GM23338 (cell line): Measurements from ENCODE around the gene ZNF775.

Experiments used
- POLR2AphosphoS5 ChIP-seq: IDR thresholded peaks from 2 replicates; pipeline ENCODE4 v1.6.1; 2016; ENCODE audit warnings: antibody characterized with exemption, low read depth
- TF ChIP-seq, protein P1 (sequence below), 2 experiments: fragments of 200-600 bp in 1 of 2; sonication (generic) in 1 of 2; conservative IDR thresholded peaks; 2 replicates each; pipeline versions ENCODE4 v1.5.1 to v1.6.1; 2016 to 2017; ENCODE audit warnings: antibody characterized with exemption in 2 of 2, low read depth in 2 of 2, mild to moderate bottlenecking in 2 of 2, moderate library complexity in 1 of 2

DNA sequence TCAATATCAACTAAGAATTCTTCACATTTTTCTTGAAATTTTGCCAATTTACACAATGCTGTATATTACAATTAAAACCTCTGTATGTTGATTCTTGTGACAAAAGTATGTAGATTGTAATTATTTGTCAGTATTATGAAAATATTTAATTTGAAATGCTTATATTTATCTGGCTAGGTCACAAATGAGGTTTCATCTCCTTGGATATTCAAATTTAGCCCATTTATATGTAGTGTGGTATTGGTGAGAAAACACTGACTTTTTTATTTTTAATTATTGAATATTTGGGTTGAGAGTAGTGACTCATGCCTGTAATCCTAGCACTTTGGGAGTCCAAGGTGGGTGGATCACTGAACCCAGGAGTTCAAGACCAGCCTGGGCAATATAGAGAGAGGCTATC lies 34.8 kb upstream of the ZNF775 start:
- TF ChIP-seq POLR2AphosphoS5 = no peak
- TF ChIP-seq, protein P1, sequence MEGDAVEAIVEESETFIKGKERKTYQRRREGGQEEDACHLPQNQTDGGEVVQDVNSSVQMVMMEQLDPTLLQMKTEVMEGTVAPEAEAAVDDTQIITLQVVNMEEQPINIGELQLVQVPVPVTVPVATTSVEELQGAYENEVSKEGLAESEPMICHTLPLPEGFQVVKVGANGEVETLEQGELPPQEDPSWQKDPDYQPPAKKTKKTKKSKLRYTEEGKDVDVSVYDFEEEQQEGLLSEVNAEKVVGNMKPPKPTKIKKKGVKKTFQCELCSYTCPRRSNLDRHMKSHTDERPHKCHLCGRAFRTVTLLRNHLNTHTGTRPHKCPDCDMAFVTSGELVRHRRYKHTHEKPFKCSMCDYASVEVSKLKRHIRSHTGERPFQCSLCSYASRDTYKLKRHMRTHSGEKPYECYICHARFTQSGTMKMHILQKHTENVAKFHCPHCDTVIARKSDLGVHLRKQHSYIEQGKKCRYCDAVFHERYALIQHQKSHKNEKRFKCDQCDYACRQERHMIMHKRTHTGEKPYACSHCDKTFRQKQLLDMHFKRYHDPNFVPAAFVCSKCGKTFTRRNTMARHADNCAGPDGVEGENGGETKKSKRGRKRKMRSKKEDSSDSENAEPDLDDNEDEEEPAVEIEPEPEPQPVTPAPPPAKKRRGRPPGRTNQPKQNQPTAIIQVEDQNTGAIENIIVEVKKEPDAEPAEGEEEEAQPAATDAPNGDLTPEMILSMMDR (conservative IDR thresholded peaks at IDR 0.05; ENCODE audit: low read depth in 2 of 2) = no peak
